ENCODE data around the gene ZNF213.

DNA sequence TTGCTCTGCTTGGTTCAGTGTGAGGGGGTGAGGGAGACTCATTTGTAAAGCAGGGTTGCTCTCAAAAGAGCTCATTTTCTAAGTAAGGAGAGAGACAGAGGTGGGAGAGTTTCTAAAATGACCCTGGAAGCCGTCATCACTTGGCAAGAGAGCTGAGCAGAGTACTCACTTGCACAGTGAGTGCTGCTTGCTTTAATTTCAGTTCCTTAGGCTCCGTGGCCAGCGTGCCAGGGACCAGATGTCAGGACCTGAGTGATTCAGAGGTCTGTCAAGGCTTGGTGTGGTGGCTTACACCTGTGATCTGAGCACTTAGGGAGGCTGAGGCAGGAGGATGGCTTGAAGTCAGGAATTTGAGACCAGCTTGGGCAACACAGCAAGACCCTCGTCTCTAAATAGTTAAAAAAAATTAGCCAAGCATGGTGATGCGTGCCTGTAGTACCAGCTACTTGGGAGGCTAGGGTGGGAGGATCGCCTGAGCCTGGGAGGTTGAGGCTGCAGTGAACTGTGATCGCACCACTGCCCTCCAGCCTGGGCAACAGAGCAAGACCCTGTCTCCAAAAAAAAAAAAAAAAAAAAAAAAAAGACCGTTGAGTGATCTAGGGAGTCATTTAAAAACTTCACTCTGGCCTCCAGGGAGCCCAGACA lies 11.8 kb upstream of the ZNF213 start:
- TF ChIP-seq, protein P1, sequence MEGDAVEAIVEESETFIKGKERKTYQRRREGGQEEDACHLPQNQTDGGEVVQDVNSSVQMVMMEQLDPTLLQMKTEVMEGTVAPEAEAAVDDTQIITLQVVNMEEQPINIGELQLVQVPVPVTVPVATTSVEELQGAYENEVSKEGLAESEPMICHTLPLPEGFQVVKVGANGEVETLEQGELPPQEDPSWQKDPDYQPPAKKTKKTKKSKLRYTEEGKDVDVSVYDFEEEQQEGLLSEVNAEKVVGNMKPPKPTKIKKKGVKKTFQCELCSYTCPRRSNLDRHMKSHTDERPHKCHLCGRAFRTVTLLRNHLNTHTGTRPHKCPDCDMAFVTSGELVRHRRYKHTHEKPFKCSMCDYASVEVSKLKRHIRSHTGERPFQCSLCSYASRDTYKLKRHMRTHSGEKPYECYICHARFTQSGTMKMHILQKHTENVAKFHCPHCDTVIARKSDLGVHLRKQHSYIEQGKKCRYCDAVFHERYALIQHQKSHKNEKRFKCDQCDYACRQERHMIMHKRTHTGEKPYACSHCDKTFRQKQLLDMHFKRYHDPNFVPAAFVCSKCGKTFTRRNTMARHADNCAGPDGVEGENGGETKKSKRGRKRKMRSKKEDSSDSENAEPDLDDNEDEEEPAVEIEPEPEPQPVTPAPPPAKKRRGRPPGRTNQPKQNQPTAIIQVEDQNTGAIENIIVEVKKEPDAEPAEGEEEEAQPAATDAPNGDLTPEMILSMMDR (IDR thresholded peaks at IDR 0.05): no peak
- no peak for TF ChIP-seq POLR2A (IDR thresholded peaks at IDR 0.05)

Measured in esophagus squamous epithelium (tissue), 4 donors.